SK-N-SH (cell line): Measurements from ENCODE around the gene MBNL1.

Source experiments
- GABPA ChIP-seq: IDR thresholded peaks from 2 replicates; pipeline ENCODE4 v1.4.0; 2012; ENCODE audit warnings: low read depth, mild to moderate bottlenecking
- JUND ChIP-seq: IDR thresholded peaks from 2 replicates; pipeline ENCODE4 v1.4.0; 2012
- NFIC ChIP-seq: IDR thresholded peaks from 2 replicates; pipeline ENCODE4 v1.4.0; 2012; ENCODE audit warnings: borderline replicate concordance

- TF ChIP-seq GABPA (no peak), NFIC (no peak), JUND (no peak)
These were observed 36.3 kb downstream of the MBNL1 start for GRCh38 chr3:152305075-152305474.
